HG03558 (cell line): ENCODE measurements around the gene PC.

Experiments
- ATAC-seq: cut with Tn5 transposase; IDR thresholded peaks from one replicate; pipeline ENCODE4 v1.9.1; 2021; ENCODE audit warnings: moderate number of reproducible peaks; ENCODE audit not compliant: unreplicated experiment; ENCODE audit errors: extremely low read depth

PC gene

GRCh38 chr11:66956689-66957290 lies 1.4 kb downstream of the PC start:
- ATAC-seq = no peak

GRCh38 chr11:66953081-66953833 lies 4.9 kb downstream of the PC start:
- ATAC-seq = no peak

- no peak for ATAC-seq
Observed at GRCh38 chr11:66951927-66952337, 6.3 kb downstream of the PC start.

GRCh38 chr11:66951135-66951534 lies 7.0 kb downstream of the PC start:
- no peak for ATAC-seq

- no peak for ATAC-seq
Observed at GRCh38 chr11:66950112-66950535, 8.1 kb downstream of the PC start.

GRCh38 chr11:66938582-66939135 lies 19.5 kb downstream of the PC start:
- ATAC-seq = no peak

GRCh38 chr11:66937193-66937733 lies 20.9 kb downstream of the PC start:
- no peak for ATAC-seq

GRCh38 chr11:66936311-66936711 lies 21.9 kb downstream of the PC start:
- no peak for ATAC-seq

GRCh38 chr11:66934950-66935779 lies 23.0 kb downstream of the PC start:
- ATAC-seq = no peak

GRCh38 chr11:66933531-66933930 lies 24.7 kb downstream of the PC start:
- ATAC-seq = no peak

GRCh38 chr11:66932543-66932942 lies 25.6 kb downstream of the PC start:
- no peak for ATAC-seq

- no peak for ATAC-seq
Observed at GRCh38 chr11:66929753-66930152, 28.4 kb downstream of the PC start.

- no peak for ATAC-seq
Observed at GRCh38 chr11:66924272-66924671, 33.9 kb downstream of the PC start.

- ATAC-seq = no peak
Observed at GRCh38 chr11:66922551-66922950, 35.6 kb downstream of the PC start.

- no peak for ATAC-seq
Observed at GRCh38 chr11:66920978-66921784, 37.0 kb downstream of the PC start.

- no peak for ATAC-seq
Observed at GRCh38 chr11:66919923-66920322, 38.3 kb downstream of the PC start.

- no peak for ATAC-seq
Observed at GRCh38 chr11:66918741-66919140, 39.4 kb downstream of the PC start.

GRCh38 chr11:66915866-66916265 lies 42.3 kb downstream of the PC start:
- ATAC-seq = no peak

GRCh38 chr11:66915046-66915832 lies 42.9 kb downstream of the PC start:
- ATAC-seq = no peak
